HepG2 (cell line): ENCODE measurements around the gene SIGMAR1. TPM values are rescaled to one million over a fixed set of nuclear protein-coding genes. Genes with fewer than 3 reads are reported as not detected.

Source experiments
- ATAC-seq: fragments of 200-7000 bp; cut with Tn5 transposase; 3 replicates; pipeline ENCODE4 v1.9.1; 2020; ENCODE audit warnings: mild to moderate bottlenecking, moderate library complexity
- BruUV-seq: library from RNA; stranded (reverse); fragments of 400-500 nt; replicated peaks from 2 replicates; lab custom pipeline; 2021; lab: Mats Ljungman, UMichigan
- CTCF ChIA-PET: fragments of 300-600 bp; formaldehyde crosslinking; extraction: SDS; loops from one replicate; lab custom pipeline; 2021; ENCODE audit warnings: low total read pairs, inconsistent platforms, low intra/inter-chr PET ratio; lab: Yijun Ruan, JAX
- POLR2A ChIA-PET: fragments of 350-600 bp; sonication (Branson Sonifier 250); formaldehyde crosslinking; loops from one replicate; lab custom pipeline; 2020; ENCODE audit warnings: antibody characterized with exemption, inconsistent platforms; lab: Yijun Ruan, JAX
- DNase-seq: peaks from one replicate; pipeline ENCODE4 v3.0.0-alpha.2; 2015; ENCODE audit warnings: low spot score
- FAIRE-seq: peaks from 3 replicates; lab custom pipeline; 2011; peaks lifted over from hg19 to GRCh38; lab: Jason Lieb, UNC
- H2AFZ ChIP-seq: one replicate; pipeline ENCODE4 v1.6.1; 2011; ENCODE audit warnings: low read length, inconsistent platforms
- H3K27ac ChIP-seq: fragments of 300-600 bp; 3 replicates; pipeline ENCODE4 v1.8.0; 2011; ENCODE audit warnings: mixed run types, mild to moderate bottlenecking, mixed read lengths, low read length, inconsistent platforms; ENCODE audit not compliant: insufficient read depth; ENCODE audit errors: extremely low read length
- H3K27me3 ChIP-seq, 2 experiments: fragments of 200-600 bp in 1 of 2; 2 replicates in 1 of 2; 3 replicates in 1 of 2; pipeline versions ENCODE4 v1.6.0 to v1.8.0; 2011; ENCODE audit warnings: low read length in 2 of 2, mild to moderate bottlenecking in 2 of 2, moderate library complexity in 2 of 2, inconsistent platforms in 1 of 2; ENCODE audit not compliant: insufficient read depth in 2 of 2, control insufficient read depth in 1 of 2
- H3K36me3 ChIP-seq, 2 experiments: fragments of 200-600 bp in 1 of 2; replicated peaks in 1 of 2; 2 replicates in 1 of 2; 3 replicates in 1 of 2; pipeline versions ENCODE4 v1.5.1 to v1.8.0; 2011; ENCODE audit warnings: low read length in 2 of 2, inconsistent platforms in 1 of 2; ENCODE audit not compliant: insufficient read depth in 2 of 2, control insufficient read depth in 1 of 2
- H3K4me1 ChIP-seq: 2 replicates; pipeline ENCODE4 v1.5.1; 2012; ENCODE audit warnings: low read length, inconsistent platforms; ENCODE audit not compliant: insufficient read depth
- H3K4me2 ChIP-seq: 2 replicates; pipeline ENCODE4 v1.6.0; 2011; ENCODE audit warnings: low read depth, low read length, inconsistent platforms
- H3K4me3 ChIP-seq, 3 experiments: fragments of 200-600 bp in 1 of 3; sonication (generic), shearing (Covaris generic) in 1 of 3; replicated peaks in 1 of 3; 2 replicates each; pipeline ENCODE4 v1.5.1; 2011 to 2016; ENCODE audit warnings: low read length in 3 of 3, inconsistent platforms in 2 of 3, low read depth in 2 of 3, mild to moderate bottlenecking in 2 of 3, control low read depth in 1 of 3, mixed read lengths in 1 of 3; ENCODE audit not compliant: insufficient read depth in 1 of 3
- H3K79me2 ChIP-seq: one replicate; pipeline ENCODE4 v1.6.1; 2011; ENCODE audit warnings: low read length, inconsistent platforms; ENCODE audit not compliant: insufficient read depth
- H3K9ac ChIP-seq: 2 replicates; pipeline ENCODE4 v1.6.0; 2011; ENCODE audit warnings: mild to moderate bottlenecking, low read depth, low read length, inconsistent platforms; ENCODE audit not compliant: insufficient read depth
- H3K9me3 ChIP-seq: 2 replicates; pipeline ENCODE4 v1.5.1; 2012; ENCODE audit warnings: mild to moderate bottlenecking, low read length
- H4K20me1 ChIP-seq: 2 replicates; pipeline ENCODE4 v1.6.0; 2011; ENCODE audit warnings: inconsistent platforms, mild to moderate bottlenecking, low read length, moderate library complexity; ENCODE audit not compliant: insufficient read depth
- CAMTA2 ChIP-seq: sonication (generic); formaldehyde crosslinking; IDR thresholded peaks from 2 replicates; pipeline ENCODE4 v1.4.0; 2020; ENCODE audit warnings: mild to moderate bottlenecking, missing genetic modification reagents, borderline replicate concordance
- ELF3 ChIP-seq: IDR thresholded peaks from 2 replicates; pipeline ENCODE4 v1.6.1; 2016; ENCODE audit warnings: missing genetic modification reagents, missing compliant biosample characterization
- HDAC2 ChIP-seq: sonication (generic); formaldehyde crosslinking; IDR thresholded peaks from 2 replicates; pipeline ENCODE4 v1.4.0; 2020; ENCODE audit warnings: missing genetic modification reagents
- KAT2B ChIP-seq: fragments of 150-350 bp; IDR thresholded peaks from 2 replicates; pipeline ENCODE4 v1.6.1; 2014; ENCODE audit warnings: low read depth, low read length, borderline replicate concordance
- MED8 ChIP-seq: sonication (generic); formaldehyde crosslinking; IDR thresholded peaks from 2 replicates; pipeline ENCODE4 v1.8.1; 2023; ENCODE audit warnings: mild to moderate bottlenecking, missing genetic modification reagents; ENCODE audit not compliant: insufficient replicate concordance
- PHF20 ChIP-seq: sonication (generic); formaldehyde crosslinking; IDR thresholded peaks from 2 replicates; pipeline ENCODE4 v1.5.0; 2020; ENCODE audit warnings: mild to moderate bottlenecking, missing genetic modification reagents
- RFXAP ChIP-seq: sonication (generic); formaldehyde crosslinking; IDR thresholded peaks from 2 replicates; pipeline ENCODE4 v1.4.0; 2020; ENCODE audit warnings: missing genetic modification reagents, borderline replicate concordance
- TCF7L2 ChIP-seq: IDR thresholded peaks from 2 replicates; pipeline ENCODE4 v1.6.1; 2011; ENCODE audit warnings: mild to moderate bottlenecking, low read depth, low read length, moderate library complexity
- ZBTB7B ChIP-seq: sonication (generic); formaldehyde crosslinking; IDR thresholded peaks from 2 replicates; pipeline ENCODE4 v1.4.0; 2020; ENCODE audit warnings: missing genetic modification reagents
- ZFP41 ChIP-seq: sonication (generic); formaldehyde crosslinking; IDR thresholded peaks from 2 replicates; pipeline ENCODE4 v1.4.0; 2020; ENCODE audit warnings: mild to moderate bottlenecking, missing genetic modification reagents, borderline replicate concordance
- ZNF773 ChIP-seq: sonication (generic); formaldehyde crosslinking; IDR thresholded peaks from 2 replicates; pipeline ENCODE4 v1.4.0; 2020; ENCODE audit warnings: missing genetic modification reagents, borderline replicate concordance
- WGBS: methylation state at CpG from one replicate; pipeline ENCODE4 v1.1.6; 2017; ENCODE audit warnings: low lambda C conversion rate; 5-methylcytosine and 5-hydroxymethylcytosine counted together
- in situ Hi-C: cut with HindIII; loops from 2 replicates; pipeline ENCODE4 v1.10.0; 2017; ENCODE audit warnings: low pct_unique_long_range_greater_than_20kb; ENCODE audit not compliant: extremely low pct_ligation_motif_present
- intact Hi-C: fragments of 100-400 bp; cut with micrococcal nuclease; formaldehyde crosslinking; loops from one replicate; pipeline ENCODE4 v1.10.0; 2022; ENCODE audit not compliant: unreplicated experiment
- polyA plus RNA-seq, 8 experiments: library from polyadenylated mRNA; depleted of rRNA in 3 of 8; stranded (reverse) in 7 of 8; unstranded in 1 of 8; fragments of >200 nt; fragmentation: Illumina TruSeq in 4 of 8; extraction: Trizol in 4 of 8; gene quantifications; 2 replicates each; pipeline versions ENCODE4 v1.2.1 to v1.2.3, GENCODE V29; 2011 to 2016; ENCODE audit warnings: low read depth in 4 of 8, missing spikeins in 1 of 8, mixed read lengths in 1 of 8; ENCODE audit not compliant: insufficient read depth in 1 of 8
- total RNA-seq, 5 experiments: library from RNA; depleted of rRNA; stranded (reverse); fragments of >200 nt; fragmentation: Illumina TruSeq; extraction: Trizol; gene quantifications; 2 replicates each; pipeline ENCODE4 v1.2.3, GENCODE V29; 2016; ENCODE audit warnings: low read depth in 1 of 5
- TF ChIP-seq, protein P1 (sequence below): IDR thresholded peaks from 2 replicates; pipeline ENCODE4 v1.6.1; 2016; ENCODE audit warnings: missing genetic modification reagents, missing compliant biosample characterization
- TF ChIP-seq, protein P2 (sequence below): IDR thresholded peaks from 2 replicates; pipeline ENCODE4 v1.6.1; 2018; ENCODE audit warnings: missing genetic modification reagents, mild to moderate bottlenecking, missing compliant biosample characterization

The SIGMAR1 gene
- total and polyA plus RNA-seq, 2 of the 13 experiments (the other 11 are each of a cell fraction or from before 2014, with no cell fraction given) = 38.9 to 60.8 TPM

DNA sequence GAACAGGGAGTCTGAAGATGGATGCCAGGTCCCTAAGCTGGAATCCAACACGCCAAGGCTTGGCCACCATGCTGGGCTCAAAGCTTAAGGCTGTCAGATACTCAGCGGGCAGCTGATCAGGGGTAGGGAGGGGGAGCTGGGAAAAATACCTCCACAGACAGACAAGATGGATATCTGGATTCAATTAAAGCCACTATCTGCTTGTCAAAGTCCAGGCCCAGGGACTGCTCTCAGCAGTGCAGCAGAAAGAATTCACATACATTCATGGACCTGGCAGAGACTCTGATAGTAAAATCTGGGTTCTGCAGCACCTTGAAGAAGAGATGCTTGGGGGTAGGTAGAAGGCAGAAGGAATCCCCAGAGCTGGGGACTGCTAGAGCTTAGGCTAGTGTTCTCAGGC is 22.5 kb downstream of the SIGMAR1 start:
- Histone ChIP-seq H4K20me1 (no peaks in the 10 kb centered on the region; the same call in 1 of the 2 replicates), H3K4me1 (peaks cover 36% of the 10 kb centered on the region), H3K27me3 (no peaks in the 10 kb centered on the region; a peak in 1 of 5 replicates), H3K79me2 (peaks cover 6% of the 10 kb centered on the region), H3K9me3 (no peaks in the 10 kb centered on the region), H3K27ac (no peak overlapping the region), H3K4me2 (no peak overlapping the region), H3K4me3 (no peak overlapping the region), H3K9ac (no peak overlapping the region), H2AFZ (no peak overlapping the region), H3K36me3 (peaks cover 2 to 4% of the 10 kb centered on the region in 2 experiments; a peak in 2 of 5 replicates)
- DNase-seq (no peak), FAIRE-seq (no peak), ATAC-seq (no peak)
- ChIA-PET POLR2A (interaction anchor here (1.7 kb wide), 1 partner anchor 22 kb away, joined by 3 read pairs; the partner anchor contains the start of gene SIGMAR1), CTCF (interaction anchor here (3.5 kb wide), 1 partner anchor 18 kb away, joined by 54 read pairs; no protein-coding TSS in a partner anchor)
- intact Hi-C loops (no loop called here), in situ Hi-C loops (no loop called here)
- TF ChIP-seq MED8 (no peak), ELF3 (CRISPR knock-in tag) (no peak), RFXAP (CRISPR knock-in tag) (no peak), KAT2B (no peak), TCF7L2 (no peak), ZBTB7B (CRISPR knock-in tag) (no peak), HDAC2 (CRISPR knock-in tag) (no peak), ZNF773 (CRISPR knock-in tag) (no peak), PHF20 (CRISPR knock-in tag) (no peak), ZFP41 (CRISPR knock-in tag) (no peak), CAMTA2 (no peak)
- TF ChIP-seq, protein P1, sequence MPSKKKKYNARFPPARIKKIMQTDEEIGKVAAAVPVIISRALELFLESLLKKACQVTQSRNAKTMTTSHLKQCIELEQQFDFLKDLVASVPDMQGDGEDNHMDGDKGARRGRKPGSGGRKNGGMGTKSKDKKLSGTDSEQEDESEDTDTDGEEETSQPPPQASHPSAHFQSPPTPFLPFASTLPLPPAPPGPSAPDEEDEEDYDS (CRISPR knock-in tag) = no peak
- TF ChIP-seq, protein P2, sequence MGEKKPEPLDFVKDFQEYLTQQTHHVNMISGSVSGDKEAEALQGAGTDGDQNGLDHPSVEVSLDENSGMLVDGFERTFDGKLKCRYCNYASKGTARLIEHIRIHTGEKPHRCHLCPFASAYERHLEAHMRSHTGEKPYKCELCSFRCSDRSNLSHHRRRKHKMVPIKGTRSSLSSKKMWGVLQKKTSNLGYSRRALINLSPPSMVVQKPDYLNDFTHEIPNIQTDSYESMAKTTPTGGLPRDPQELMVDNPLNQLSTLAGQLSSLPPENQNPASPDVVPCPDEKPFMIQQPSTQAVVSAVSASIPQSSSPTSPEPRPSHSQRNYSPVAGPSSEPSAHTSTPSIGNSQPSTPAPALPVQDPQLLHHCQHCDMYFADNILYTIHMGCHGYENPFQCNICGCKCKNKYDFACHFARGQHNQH (CRISPR knock-in tag) = no peak
- WGBS = 94% methylated on average over 2 of the region's 2 CpGs
- BruUV-seq = no TSS peak
